Mesothelial cell of epicardium (in vitro differentiated cells): Measurements from ENCODE around the gene CPNE2. TPM values are rescaled to one million over a fixed set of nuclear protein-coding genes. Genes with fewer than 3 reads are reported as not detected.

Source experiments
- DNase-seq, 2 experiments: peaks; one replicate each; pipeline ENCODE4 v3.0.0; 2021; ENCODE audit warnings: low spot score in 2 of 2; ENCODE audit not compliant: unreplicated experiment in 2 of 2
- H3K27ac Mint-ChIP-seq: 2 replicates; pipeline ENCODE4 v1.8.0; 2021; ENCODE audit warnings: mixed read lengths
- H3K27me3 Mint-ChIP-seq: 2 replicates; pipeline ENCODE4 v1.8.0; 2021; ENCODE audit warnings: low read depth, mixed read lengths
- H3K36me3 Mint-ChIP-seq: 2 replicates; pipeline ENCODE4 v1.8.0; 2021; ENCODE audit warnings: mixed read lengths
- H3K4me1 Mint-ChIP-seq: 2 replicates; pipeline ENCODE4 v1.8.0; 2021; ENCODE audit warnings: mixed read lengths
- H3K4me3 Mint-ChIP-seq: 2 replicates; pipeline ENCODE4 v1.8.0; 2021; ENCODE audit warnings: mild to moderate bottlenecking, moderate library complexity, mixed read lengths
- H3K9me3 Mint-ChIP-seq: 2 replicates; pipeline ENCODE4 v1.8.0; 2021; ENCODE audit warnings: mixed read lengths
- total RNA-seq: library from RNA; stranded (reverse); gene quantifications from 3 replicates; pipeline ENCODE4 v1.2.1, GENCODE V29; 2021
- TF ChIP-seq, protein P1 (sequence below): fragments of 200-600 bp; sonication (generic); IDR thresholded peaks from one replicate; pipeline ENCODE4 v1.5.0; 2021; ENCODE audit warnings: antibody characterized with exemption; ENCODE audit not compliant: unreplicated experiment

The CPNE2 gene
- total RNA-seq, 1 donor from 2014 or later: 35.4 TPM

DNA sequence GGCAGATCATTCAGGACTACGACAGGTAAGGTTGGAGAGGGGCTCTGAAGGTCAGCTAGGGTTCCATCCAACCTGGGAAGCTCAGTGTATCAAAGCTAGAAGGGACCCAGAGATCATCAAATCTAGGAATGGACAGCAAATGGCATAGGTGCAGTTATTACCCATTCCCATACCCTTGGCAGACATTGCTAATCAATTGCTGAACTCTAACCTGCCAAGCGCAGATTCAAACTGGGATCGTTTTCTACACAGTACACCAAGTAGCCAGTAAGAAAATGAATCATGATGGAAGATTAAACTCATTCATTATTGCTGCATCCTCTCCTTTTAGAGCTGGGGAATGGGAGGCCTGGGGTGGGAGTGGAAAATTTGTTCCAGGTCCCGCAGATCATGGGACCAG, 33.6 kb downstream of the CPNE2 start:
- H3K36me3 Mint-ChIP-seq: peaks cover 25% of the 10 kb centered on the region
- H3K4me1 Mint-ChIP-seq: no peaks in the 10 kb centered on the region
- TF ChIP-seq, protein P1, sequence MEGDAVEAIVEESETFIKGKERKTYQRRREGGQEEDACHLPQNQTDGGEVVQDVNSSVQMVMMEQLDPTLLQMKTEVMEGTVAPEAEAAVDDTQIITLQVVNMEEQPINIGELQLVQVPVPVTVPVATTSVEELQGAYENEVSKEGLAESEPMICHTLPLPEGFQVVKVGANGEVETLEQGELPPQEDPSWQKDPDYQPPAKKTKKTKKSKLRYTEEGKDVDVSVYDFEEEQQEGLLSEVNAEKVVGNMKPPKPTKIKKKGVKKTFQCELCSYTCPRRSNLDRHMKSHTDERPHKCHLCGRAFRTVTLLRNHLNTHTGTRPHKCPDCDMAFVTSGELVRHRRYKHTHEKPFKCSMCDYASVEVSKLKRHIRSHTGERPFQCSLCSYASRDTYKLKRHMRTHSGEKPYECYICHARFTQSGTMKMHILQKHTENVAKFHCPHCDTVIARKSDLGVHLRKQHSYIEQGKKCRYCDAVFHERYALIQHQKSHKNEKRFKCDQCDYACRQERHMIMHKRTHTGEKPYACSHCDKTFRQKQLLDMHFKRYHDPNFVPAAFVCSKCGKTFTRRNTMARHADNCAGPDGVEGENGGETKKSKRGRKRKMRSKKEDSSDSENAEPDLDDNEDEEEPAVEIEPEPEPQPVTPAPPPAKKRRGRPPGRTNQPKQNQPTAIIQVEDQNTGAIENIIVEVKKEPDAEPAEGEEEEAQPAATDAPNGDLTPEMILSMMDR: no peak
- H3K27ac Mint-ChIP-seq: no peak overlapping the region
- H3K27me3 Mint-ChIP-seq: no peaks in the 10 kb centered on the region
- DNase-seq: no peak
- no peaks in the 10 kb centered on the region for H3K9me3 Mint-ChIP-seq
- no peak overlapping the region for H3K4me3 Mint-ChIP-seq

DNA sequence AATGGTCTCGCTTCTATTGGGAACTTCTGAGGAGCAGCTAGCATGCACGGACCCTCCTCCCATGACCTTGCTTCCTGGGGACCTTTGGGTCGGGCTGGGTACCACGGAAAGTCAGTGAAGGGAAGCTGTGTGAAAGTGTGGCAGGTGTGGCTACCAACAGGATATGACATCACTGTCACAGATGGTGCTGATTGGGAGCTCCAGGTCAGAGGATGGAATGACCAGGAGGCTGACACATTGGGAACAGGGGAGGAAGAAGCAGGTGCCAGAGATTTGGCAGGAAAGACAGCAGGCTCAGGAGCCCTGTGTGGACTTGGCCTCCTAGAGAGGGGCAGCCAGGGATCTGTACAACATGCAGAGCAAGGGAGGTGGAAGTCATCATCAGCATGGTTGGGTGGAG, 34.0 kb downstream of the CPNE2 start:
- TF ChIP-seq, protein P1: no peak
- H3K9me3 Mint-ChIP-seq: no peaks in the 10 kb centered on the region
- no peak overlapping the region for H3K4me3 Mint-ChIP-seq
- H3K4me1 Mint-ChIP-seq: no peaks in the 10 kb centered on the region
- no peak for DNase-seq
- peaks cover 20% of the 10 kb centered on the region for H3K36me3 Mint-ChIP-seq
- H3K27me3 Mint-ChIP-seq: no peaks in the 10 kb centered on the region
- H3K27ac Mint-ChIP-seq: no peak overlapping the region

DNA sequence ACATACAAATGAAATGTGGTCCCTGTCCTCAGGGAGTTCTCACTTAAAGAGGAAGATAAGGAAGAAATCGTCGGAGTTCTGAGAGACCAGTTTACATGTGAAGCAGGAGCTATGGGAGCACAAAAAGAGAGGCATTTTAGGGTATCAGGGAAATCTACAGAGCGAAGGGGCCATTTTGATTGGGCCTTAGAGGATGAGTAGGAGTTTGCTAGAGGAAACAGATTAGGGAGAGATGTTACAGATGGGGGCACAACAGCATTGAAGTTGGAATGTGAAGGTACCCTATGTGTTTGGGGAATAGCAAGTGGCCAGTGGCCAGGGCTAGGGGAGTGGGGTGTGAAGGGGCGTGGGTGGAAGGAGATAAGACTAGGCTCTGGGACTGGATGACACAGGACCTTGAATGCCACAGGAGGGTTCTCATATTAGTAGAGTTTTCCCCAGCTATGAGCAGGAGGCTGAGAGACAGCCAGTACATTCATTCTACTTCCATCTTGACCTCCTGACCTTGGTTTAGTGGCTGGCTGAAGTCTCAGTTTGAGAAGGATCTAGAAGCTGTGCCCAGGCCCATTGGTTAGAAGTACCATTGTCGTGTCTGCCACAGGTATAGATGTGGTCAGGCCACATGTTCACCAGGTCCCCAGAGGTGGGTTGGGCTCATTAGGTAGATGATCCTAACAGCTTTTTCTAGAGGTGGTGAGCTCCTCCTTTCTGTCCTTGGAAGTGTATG, 34.8 kb downstream of the CPNE2 start:
- Mint-ChIP-seq H3K9me3 (no peaks in the 10 kb centered on the region), H3K27ac (no peak overlapping the region), H3K27me3 (no peaks in the 10 kb centered on the region), H3K36me3 (peaks cover 21% of the 10 kb centered on the region), H3K4me3 (no peak overlapping the region), H3K4me1 (no peaks in the 10 kb centered on the region)
- no peak for DNase-seq
- TF ChIP-seq, protein P1: no peak

DNA sequence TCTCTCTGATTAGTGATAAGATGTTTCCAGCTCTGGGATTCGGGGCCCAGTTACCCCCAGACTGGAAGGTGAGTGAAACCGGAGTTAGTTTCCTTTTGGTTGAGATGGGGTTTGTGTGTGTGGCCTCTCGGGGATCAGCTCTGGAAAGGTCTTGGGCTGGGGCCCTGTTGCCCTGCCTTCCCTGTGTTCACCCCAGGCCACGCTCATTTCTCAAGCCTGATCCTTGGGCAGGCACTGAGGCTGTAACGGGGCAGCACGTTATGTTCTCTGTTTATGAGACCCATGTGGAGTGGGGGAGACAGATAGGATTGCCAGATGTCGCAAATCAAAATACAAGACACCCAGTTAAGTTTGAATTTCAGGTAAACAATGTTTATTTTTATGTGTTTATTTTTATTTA, 35.5 kb downstream of the CPNE2 start:
- peaks cover 18% of the 10 kb centered on the region for H3K36me3 Mint-ChIP-seq
- no peak overlapping the region for H3K27ac Mint-ChIP-seq
- no peaks in the 10 kb centered on the region for H3K9me3 Mint-ChIP-seq
- no peak overlapping the region for H3K4me3 Mint-ChIP-seq
- H3K27me3 Mint-ChIP-seq: no peaks in the 10 kb centered on the region
- DNase-seq: no peak
- TF ChIP-seq, protein P1: no peak
- peaks cover 3% of the 10 kb centered on the region for H3K4me1 Mint-ChIP-seq

DNA sequence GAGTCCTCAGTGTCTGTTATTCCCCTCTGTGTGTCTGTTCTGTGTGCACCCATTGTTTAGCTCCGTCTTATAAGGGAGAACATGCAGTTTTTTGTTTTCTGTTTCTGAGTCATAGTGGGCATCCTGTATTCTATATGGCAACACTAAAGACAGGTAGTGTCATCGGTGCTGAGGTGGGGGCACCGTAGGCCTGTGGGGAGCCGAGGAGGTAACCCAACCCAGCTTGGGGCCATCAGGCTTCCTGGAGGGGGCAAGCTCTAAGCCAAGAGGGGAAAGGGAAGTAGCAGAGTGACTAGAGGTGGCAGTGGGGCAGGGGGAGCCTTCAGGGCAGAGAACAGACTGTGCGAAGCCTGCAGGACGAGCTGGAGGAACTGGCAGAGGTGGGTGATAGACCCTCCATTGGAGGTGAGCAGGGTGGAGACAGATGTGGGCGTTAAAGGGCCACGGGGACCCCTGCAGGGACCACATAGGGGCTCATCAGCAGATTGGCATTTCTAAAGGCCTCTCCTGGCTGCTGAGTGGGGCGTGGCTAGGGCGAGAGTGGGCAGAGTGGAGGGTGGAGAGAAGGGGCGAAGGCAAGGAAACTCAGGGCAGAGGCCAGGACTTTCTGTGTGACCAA, 36.5 kb downstream of the CPNE2 start:
- no peaks in the 10 kb centered on the region for H3K9me3 Mint-ChIP-seq
- peaks cover 3% of the 10 kb centered on the region for H3K4me1 Mint-ChIP-seq
- peaks cover 18% of the 10 kb centered on the region for H3K36me3 Mint-ChIP-seq
- no peak overlapping the region for H3K4me3 Mint-ChIP-seq
- no peak overlapping the region for H3K27ac Mint-ChIP-seq
- H3K27me3 Mint-ChIP-seq: no peaks in the 10 kb centered on the region
- no peak for DNase-seq
- TF ChIP-seq, protein P1: no peak
